Fibroblast of lung (primary cell): ENCODE measurements around the gene MAPK8IP3. TPM values are rescaled to one million over a fixed set of nuclear protein-coding genes. Genes with fewer than 3 reads are reported as not detected.

ENCODE experiments used
- DNase-seq, 2 donors: peaks; one replicate each; pipeline versions ENCODE4 v3.0.0 to v3.0.0-alpha.2; 2010; ENCODE audit warnings: low read depth in 2 of 2
- H2AFZ ChIP-seq: 2 replicates; pipeline ENCODE4 v1.5.1; 2012; ENCODE audit warnings: low read length, control low read depth, inconsistent platforms
- H3K27ac ChIP-seq: 2 replicates; pipeline ENCODE4 v1.5.1; 2011; ENCODE audit warnings: low read length, control low read depth; ENCODE audit not compliant: insufficient read depth
- H3K27me3 ChIP-seq: 2 replicates; pipeline ENCODE4 v1.5.1; 2011; ENCODE audit warnings: mild to moderate bottlenecking, low read length; ENCODE audit not compliant: control insufficient read depth, insufficient read depth
- H3K36me3 ChIP-seq: 2 replicates; pipeline ENCODE4 v1.5.1; 2011; ENCODE audit warnings: low read length; ENCODE audit not compliant: control insufficient read depth, insufficient read depth
- H3K4me1 ChIP-seq: 2 replicates; pipeline ENCODE4 v1.5.1; 2011; ENCODE audit warnings: low read length; ENCODE audit not compliant: control insufficient read depth, insufficient read depth; ENCODE audit errors: extremely low read depth
- H3K4me2 ChIP-seq: 2 replicates; pipeline ENCODE4 v1.5.1; 2011; ENCODE audit warnings: low read length, control low read depth; ENCODE audit not compliant: insufficient read depth; ENCODE audit errors: extremely low read depth
- H3K4me3 ChIP-seq, 4 experiments: fragments of 200-600 bp in 1 of 4; sonication (generic) in 1 of 4; replicated peaks in 1 of 4; 2 replicates each; pipeline ENCODE4 v1.5.1; 2011 to 2016; ENCODE audit warnings: low read length in 4 of 4, low read depth in 3 of 4, mild to moderate bottlenecking in 3 of 4, control low read depth in 2 of 4, inconsistent platforms in 1 of 4, mixed read lengths in 1 of 4; ENCODE audit not compliant: insufficient read depth in 1 of 4; ENCODE audit errors: control extremely low read depth in 1 of 4
- H3K79me2 ChIP-seq: 2 replicates; pipeline ENCODE4 v1.5.1; 2012; ENCODE audit warnings: mild to moderate bottlenecking, low read length, inconsistent platforms; ENCODE audit not compliant: control insufficient read depth, insufficient read depth
- H3K9ac ChIP-seq: 2 replicates; pipeline ENCODE4 v1.5.1; 2011; ENCODE audit warnings: mild to moderate bottlenecking, low read length, control low read depth; ENCODE audit not compliant: insufficient read depth
- H3K9me3 ChIP-seq: 2 replicates; pipeline ENCODE4 v1.5.1; 2012; ENCODE audit warnings: low read depth, low read length; ENCODE audit not compliant: control insufficient read depth, insufficient read depth
- H4K20me1 ChIP-seq: 2 replicates; pipeline ENCODE4 v1.5.1; 2011; ENCODE audit warnings: low read length; ENCODE audit not compliant: control insufficient read depth, insufficient read depth; ENCODE audit errors: extremely low read depth
- EZH2 ChIP-seq: IDR thresholded peaks from 2 replicates; pipeline ENCODE4 v1.5.1; 2012; ENCODE audit warnings: low read length, control low read depth, mild to moderate bottlenecking; ENCODE audit errors: missing control alignments
- polyA plus RNA-seq, 2 donors: library from polyadenylated mRNA; depleted of rRNA in 1 of 2; stranded (reverse) in 1 of 2; unstranded in 1 of 2; fragments of >200 nt; gene quantifications; 2 replicates each; pipeline ENCODE4 v1.2.1, GENCODE V29; 2011 to 2012; ENCODE audit warnings: missing spikeins in 1 of 2
- total RNA-seq: library from RNA; depleted of rRNA; stranded (reverse); fragments of >200 nt; gene quantifications from 2 replicates; pipeline ENCODE4 v1.2.1, GENCODE V29; 2014
- TF ChIP-seq, protein P1 (sequence below), 2 donors: IDR thresholded peaks in 1 of 2; conservative IDR thresholded peaks in 1 of 2; 1 replicate in 1 of 2; 2 replicates in 1 of 2; pipeline ENCODE4 v1.5.1; 2011 to 2012; ENCODE audit warnings: low read length in 2 of 2, control low read depth in 1 of 2, inconsistent platforms in 1 of 2, low read depth in 1 of 2, mild to moderate bottlenecking in 1 of 2

Gene MAPK8IP3
- total and polyA plus RNA-seq, 2 donors (not counting 1 experiment from before 2014, with no cell fraction given): 9.4 to 36.3 TPM

DNA sequence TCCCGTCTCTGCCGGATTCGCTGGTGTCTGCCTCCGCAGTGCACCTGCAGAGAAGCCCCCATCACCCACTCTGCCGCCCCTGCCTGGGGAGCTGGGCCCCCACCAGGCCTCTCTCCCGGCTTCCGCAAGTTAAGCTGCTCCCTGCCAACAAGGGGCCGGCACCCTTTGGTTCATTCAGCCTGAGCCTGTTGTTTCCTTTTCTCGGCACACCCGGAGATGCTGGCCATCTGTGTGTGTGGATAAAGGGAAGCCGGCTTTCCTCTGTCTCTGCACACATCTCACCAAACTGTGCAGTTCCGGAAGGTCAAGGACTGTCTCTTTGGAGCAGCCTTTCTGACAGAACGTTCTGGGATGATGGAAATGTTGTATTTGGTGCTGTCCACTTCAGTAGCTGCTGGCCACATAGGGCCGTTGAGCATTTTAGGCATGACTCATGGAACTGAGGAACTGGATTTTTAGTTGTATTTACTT lies 6.8 kb downstream of the MAPK8IP3 start:
- peak; percentile 30 to 66 for DNase-seq
- Histone ChIP-seq H3K27me3 (no peaks in the 10 kb centered on the region), H3K36me3 (no peaks in the 10 kb centered on the region), H3K4me1 (peaks cover 8% of the 10 kb centered on the region), H3K79me2 (peaks cover 81% of the 10 kb centered on the region), H3K9me3 (no peaks in the 10 kb centered on the region), H3K4me2 (no peak overlapping the region), H4K20me1 (no peaks in the 10 kb centered on the region), H3K27ac (no peak overlapping the region), H3K4me3 (no peak overlapping the region), H2AFZ (no peak overlapping the region), H3K9ac (no peak overlapping the region)
- no peak for TF ChIP-seq EZH2
- TF ChIP-seq, protein P1, sequence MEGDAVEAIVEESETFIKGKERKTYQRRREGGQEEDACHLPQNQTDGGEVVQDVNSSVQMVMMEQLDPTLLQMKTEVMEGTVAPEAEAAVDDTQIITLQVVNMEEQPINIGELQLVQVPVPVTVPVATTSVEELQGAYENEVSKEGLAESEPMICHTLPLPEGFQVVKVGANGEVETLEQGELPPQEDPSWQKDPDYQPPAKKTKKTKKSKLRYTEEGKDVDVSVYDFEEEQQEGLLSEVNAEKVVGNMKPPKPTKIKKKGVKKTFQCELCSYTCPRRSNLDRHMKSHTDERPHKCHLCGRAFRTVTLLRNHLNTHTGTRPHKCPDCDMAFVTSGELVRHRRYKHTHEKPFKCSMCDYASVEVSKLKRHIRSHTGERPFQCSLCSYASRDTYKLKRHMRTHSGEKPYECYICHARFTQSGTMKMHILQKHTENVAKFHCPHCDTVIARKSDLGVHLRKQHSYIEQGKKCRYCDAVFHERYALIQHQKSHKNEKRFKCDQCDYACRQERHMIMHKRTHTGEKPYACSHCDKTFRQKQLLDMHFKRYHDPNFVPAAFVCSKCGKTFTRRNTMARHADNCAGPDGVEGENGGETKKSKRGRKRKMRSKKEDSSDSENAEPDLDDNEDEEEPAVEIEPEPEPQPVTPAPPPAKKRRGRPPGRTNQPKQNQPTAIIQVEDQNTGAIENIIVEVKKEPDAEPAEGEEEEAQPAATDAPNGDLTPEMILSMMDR (conservative IDR thresholded peaks at IDR 0.05 in 1 of 2, IDR thresholded peaks at IDR 0.05 in 1 of 2; ENCODE audit: low read depth in 1 of 2, low read length in 2 of 2): no peak

DNA sequence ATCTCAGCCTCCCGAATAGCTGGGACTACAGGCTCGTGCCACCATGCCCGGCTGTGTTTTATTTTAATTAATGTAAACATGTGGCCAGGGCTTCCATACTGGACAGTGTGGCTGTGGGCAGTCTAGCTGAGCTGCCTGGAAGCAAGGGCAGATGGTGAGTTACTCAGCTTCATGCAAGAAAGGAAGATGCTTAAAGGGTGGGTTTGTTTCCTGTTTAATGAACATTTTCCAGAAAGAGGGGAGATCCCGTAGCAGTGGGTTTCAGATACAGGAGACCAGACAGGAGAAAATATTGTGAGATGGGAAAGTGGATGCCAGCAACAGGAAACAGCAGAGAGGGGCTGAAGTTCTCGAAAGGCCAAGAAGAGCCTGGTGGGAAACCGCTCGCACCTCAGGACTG lies 7.3 kb downstream of the MAPK8IP3 start:
- Histone ChIP-seq H4K20me1 (no peaks in the 10 kb centered on the region), H3K36me3 (no peaks in the 10 kb centered on the region), H3K27me3 (no peaks in the 10 kb centered on the region), H3K4me3 (no peak overlapping the region), H3K79me2 (peaks cover 78% of the 10 kb centered on the region), H3K4me2 (peak overlapping the region; percentile 25), H3K9ac (no peak overlapping the region), H3K4me1 (peaks cover 6% of the 10 kb centered on the region), H3K9me3 (no peaks in the 10 kb centered on the region), H3K27ac (no peak overlapping the region), H2AFZ (no peak overlapping the region)
- TF ChIP-seq, protein P1 (conservative IDR thresholded peaks at IDR 0.05 in 1 of 2, IDR thresholded peaks at IDR 0.05 in 1 of 2; ENCODE audit: low read depth in 1 of 2, low read length in 2 of 2): no peak
- no peak for TF ChIP-seq EZH2
- no peak for DNase-seq

DNA sequence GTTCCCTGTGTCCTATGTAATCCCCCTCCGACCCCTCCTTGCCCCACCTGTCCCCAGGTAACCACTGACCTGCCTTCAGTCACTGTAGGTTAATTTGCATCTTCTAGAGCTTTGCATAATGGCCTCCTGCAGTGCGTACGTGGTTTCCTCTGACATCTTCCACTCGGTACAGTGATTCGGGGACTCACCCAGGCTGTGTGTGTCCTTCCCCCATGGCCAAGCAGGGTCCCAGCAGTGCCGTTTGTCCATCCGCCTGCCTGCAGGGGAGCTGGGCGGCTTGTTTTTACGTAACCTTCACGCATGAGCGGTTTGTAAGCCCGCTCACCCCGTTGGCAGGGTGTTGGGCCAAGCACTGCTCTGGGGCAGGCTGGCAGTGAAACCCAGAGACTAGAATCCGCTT lies 7.9 kb downstream of the MAPK8IP3 start:
- H3K79me2 ChIP-seq: peaks cover 75% of the 10 kb centered on the region
- no peaks in the 10 kb centered on the region for H3K9me3 ChIP-seq
- no peak overlapping the region for H3K9ac ChIP-seq
- no peaks in the 10 kb centered on the region for H4K20me1 ChIP-seq
- H3K27ac ChIP-seq: no peak overlapping the region
- no peaks in the 10 kb centered on the region for H3K27me3 ChIP-seq
- TF ChIP-seq, protein P1 (conservative IDR thresholded peaks at IDR 0.05 in 1 of 2, IDR thresholded peaks at IDR 0.05 in 1 of 2; ENCODE audit: low read depth in 1 of 2, low read length in 2 of 2): no peak
- TF ChIP-seq EZH2: no peak
- H3K4me3 ChIP-seq: no peak overlapping the region
- no peak for DNase-seq
- H3K36me3 ChIP-seq: no peaks in the 10 kb centered on the region
- peaks cover 6% of the 10 kb centered on the region for H3K4me1 ChIP-seq
- H3K4me2 ChIP-seq: no peak overlapping the region
- H2AFZ ChIP-seq: no peak overlapping the region
